Ishikawa (cell line): ENCODE measurements around the gene ACTN3.

ENCODE experiments used
- CEBPB ChIP-seq: IDR thresholded peaks from 2 replicates; pipeline ENCODE4 v1.6.1; 2012
- CREB1 ChIP-seq: IDR thresholded peaks from 2 replicates; pipeline ENCODE4 v1.6.1; 2012; ENCODE audit warnings: low read depth
- EGR1 ChIP-seq: IDR thresholded peaks from 2 replicates; pipeline ENCODE4 v1.6.1; 2012
- EP300 ChIP-seq: IDR thresholded peaks from 2 replicates; pipeline ENCODE4 v1.6.1; 2012; ENCODE audit warnings: borderline replicate concordance
- MAX ChIP-seq: IDR thresholded peaks from 2 replicates; pipeline ENCODE4 v1.6.1; 2012
- NFIC ChIP-seq: IDR thresholded peaks from 2 replicates; pipeline ENCODE4 v1.6.1; 2012
- RAD21 ChIP-seq: IDR thresholded peaks from 2 replicates; pipeline ENCODE4 v1.6.1; 2012; ENCODE audit warnings: low read depth
- REST ChIP-seq: IDR thresholded peaks from 2 replicates; pipeline ENCODE4 v1.6.1; 2012; ENCODE audit warnings: low read depth, mild to moderate bottlenecking
- TAF1 ChIP-seq: IDR thresholded peaks from 2 replicates; pipeline ENCODE4 v1.6.1; 2012; ENCODE audit warnings: low read depth, mild to moderate bottlenecking
- TCF12 ChIP-seq: IDR thresholded peaks from 2 replicates; pipeline ENCODE4 v1.6.1; 2012; ENCODE audit warnings: low read depth
- TEAD4 ChIP-seq: IDR thresholded peaks from 2 replicates; pipeline ENCODE4 v1.6.1; 2012
- USF1 ChIP-seq: IDR thresholded peaks from 2 replicates; pipeline ENCODE4 v1.6.1; 2012
- YY1 ChIP-seq: IDR thresholded peaks from 2 replicates; pipeline ENCODE4 v1.6.1; 2012; ENCODE audit warnings: low read depth
- ZBTB7A ChIP-seq: IDR thresholded peaks from 2 replicates; pipeline ENCODE4 v1.6.1; 2012; ENCODE audit warnings: low read depth

GRCh38 chr11:66600631-66601233 lies 54.0 kb downstream of the ACTN3 start:
- TF ChIP-seq YY1 (no peak), TEAD4 (no peak), MAX (no peak), EP300 (no peak), TAF1 (no peak), REST (no peak), NFIC (no peak), TCF12 (no peak), CEBPB (no peak), EGR1 (no peak), CREB1 (no peak), RAD21 (no peak), USF1 (no peak), ZBTB7A (no peak)
